C4-2B (cell line): ENCODE results near the gene OVOL2.

Experiments
- CTCF ChIP-seq: fragments of 450-650 bp; conservative IDR thresholded peaks from 2 replicates; pipeline ENCODE4 v1.5.1; 2017; ENCODE audit warnings: mild to moderate bottlenecking
- ZFX ChIP-seq: fragments of 450-650 bp; IDR thresholded peaks from 2 replicates; pipeline ENCODE4 v1.6.1; 2017

- TF ChIP-seq CTCF (no peak), ZFX (no peak)
These were observed 24.5 kb downstream of the OVOL2 start for GRCh38 chr20:18032977-18033892.
